B cell (primary cell): ENCODE results near the gene SYCP2. TPM values are rescaled to one million over a fixed set of nuclear protein-coding genes. Genes with fewer than 3 reads are reported as not detected.

Experiments used
- ATAC-seq: fragments of 200-7000 bp; cut with Tn5 transposase; one replicate; pipeline ENCODE4 v1.10.0; 2021; ENCODE audit warnings: low read depth, mild to moderate bottlenecking, moderate number of reproducible peaks, moderate library complexity
- CTCF ChIA-PET: fragments of 350-600 bp; sonication (Branson Sonifier 250); formaldehyde crosslinking; loops from one replicate; lab custom pipeline; 2021; ENCODE audit warnings: antibody characterized with exemption, inconsistent platforms; lab: Charles Lee
- POLR2A ChIA-PET: fragments of 350-600 bp; sonication (Branson Sonifier 250); formaldehyde crosslinking; loops from one replicate; lab custom pipeline; 2021; ENCODE audit warnings: antibody characterized with exemption; lab: Charles Lee
- DNase-seq: peaks from one replicate; pipeline ENCODE4 v3.0.0; 2013
- H2AFZ ChIP-seq: 2 replicates; pipeline ENCODE4 v1.6.1; 2012; ENCODE audit warnings: mild to moderate bottlenecking, low read depth, low read length; ENCODE audit not compliant: insufficient read depth, poor library complexity, severe bottlenecking
- H3K27ac ChIP-seq, 2 donors: 1 replicate in 1 of 2; 2 replicates in 1 of 2; pipeline ENCODE4 v1.5.1; 2012 to 2013; ENCODE audit warnings: low read length in 2 of 2, mild to moderate bottlenecking in 2 of 2, moderate library complexity in 1 of 2
- H3K27me3 ChIP-seq, 4 experiments: fragments of 200-600 bp in 1 of 4; sonication (generic) in 1 of 4; replicated peaks in 1 of 4; 1 replicate in 2 of 4; 2 replicates in 2 of 4; pipeline versions ENCODE4 v1.6.1 to v1.7.0; 2013 to 2016; ENCODE audit warnings: low read length in 3 of 4, mild to moderate bottlenecking in 2 of 4, mixed read lengths in 1 of 4, moderate library complexity in 1 of 4; ENCODE audit not compliant: insufficient read depth in 4 of 4, control insufficient read depth in 3 of 4; ENCODE audit errors: control extremely low read depth in 1 of 4
- H3K36me3 ChIP-seq, 2 experiments: replicated peaks in 1 of 2; 1 replicate in 1 of 2; 2 replicates in 1 of 2; pipeline versions ENCODE4 v1.6.1 to v1.7.1; 2013; ENCODE audit warnings: low read length in 1 of 2; ENCODE audit not compliant: insufficient read depth in 2 of 2, control insufficient read depth in 1 of 2; ENCODE audit errors: control extremely low read depth in 1 of 2, extremely low read depth in 1 of 2
- H3K4me1 ChIP-seq, 2 donors: fragments of 200-600 bp in 1 of 2; sonication (generic) in 1 of 2; 1 replicate in 1 of 2; 2 replicates in 1 of 2; pipeline versions ENCODE4 v1.5.1 to v1.6.1; 2013 to 2017; ENCODE audit warnings: low read length in 2 of 2; ENCODE audit not compliant: control insufficient read depth in 2 of 2, insufficient read depth in 2 of 2
- H3K4me2 ChIP-seq: replicated peaks from 2 replicates; pipeline ENCODE3; 2012; ENCODE audit warnings: mild to moderate bottlenecking, low read depth, low read length; ENCODE audit not compliant: poor library complexity, severe bottlenecking
- H3K4me3 ChIP-seq, 5 experiments: fragments of 200-600 bp in 1 of 5; sonication (generic) in 1 of 5; 1 replicate in 3 of 5; 2 replicates in 2 of 5; pipeline versions ENCODE4 v1.5.1 to v1.7.0; 2011 to 2016; ENCODE audit warnings: low read length in 4 of 5, mild to moderate bottlenecking in 4 of 5, low read depth in 2 of 5, control low read depth in 1 of 5, moderate library complexity in 1 of 5; ENCODE audit not compliant: insufficient read depth in 1 of 5; ENCODE audit errors: control extremely low read depth in 1 of 5, extremely low read depth in 1 of 5
- H3K79me2 ChIP-seq: fragments of 200-600 bp; sonication (generic); one replicate; pipeline ENCODE4 v1.6.0; 2016; ENCODE audit warnings: low read length; ENCODE audit not compliant: control insufficient read depth, insufficient read depth
- H3K9ac ChIP-seq: fragments of 200-600 bp; sonication (generic); 2 replicates; pipeline ENCODE4 v1.6.1; 2017; ENCODE audit warnings: mild to moderate bottlenecking, low read length, moderate library complexity
- H3K9me3 ChIP-seq, 3 donors: one replicate each; pipeline versions ENCODE4 v1.6.1 to v1.7.1; 2013; ENCODE audit warnings: low read length in 2 of 3; ENCODE audit not compliant: control insufficient read depth in 2 of 3, insufficient read depth in 1 of 3; ENCODE audit errors: control extremely low read depth in 1 of 3
- H4K20me1 ChIP-seq: 2 replicates; pipeline ENCODE4 v1.6.0; 2012; ENCODE audit warnings: mild to moderate bottlenecking, low read length; ENCODE audit not compliant: insufficient read depth, control insufficient read depth, poor library complexity, severe bottlenecking
- H3K27ac Mint-ChIP-seq: one replicate; pipeline ENCODE4 v1.8.0; 2021; ENCODE audit warnings: mixed read lengths
- H3K27me3 Mint-ChIP-seq: one replicate; pipeline ENCODE4 v1.8.0; 2021; ENCODE audit warnings: mixed read lengths
- H3K4me1 Mint-ChIP-seq: one replicate; pipeline ENCODE4 v1.8.0; 2021; ENCODE audit warnings: mixed read lengths
- H3K4me3 Mint-ChIP-seq: one replicate; pipeline ENCODE4 v1.8.0; 2021; ENCODE audit warnings: mixed read lengths
- H3K9me3 Mint-ChIP-seq: one replicate; pipeline ENCODE4 v1.8.0; 2022; ENCODE audit warnings: mixed read lengths; ENCODE audit not compliant: insufficient read depth
- EZH2 ChIP-seq: IDR thresholded peaks from 2 replicates; pipeline ENCODE4 v1.6.1; 2012; ENCODE audit warnings: borderline replicate concordance, low read depth, mild to moderate bottlenecking, moderate library complexity, low read length; ENCODE audit not compliant: insufficient read depth, poor library complexity, severe bottlenecking
- WGBS: methylation state at CpG from one replicate; pipeline ENCODE4 v1.1.5; 2013; ENCODE audit warnings: missing lambda C conversion rate; ENCODE audit not compliant: insufficient coverage; 5-methylcytosine and 5-hydroxymethylcytosine counted together
- intact Hi-C: fragments of 100-400 bp; cut with micrococcal nuclease; formaldehyde crosslinking; loops from one replicate; pipeline ENCODE4 v1.10.0; 2022
- polyA plus RNA-seq: library from polyadenylated mRNA; depleted of rRNA; stranded (reverse); fragments of >200 nt; gene quantifications from 2 replicates; pipeline ENCODE4 v1.2.3, GENCODE V29; 2012
- total RNA-seq, 2 donors: library from RNA; stranded (reverse); fragments of 120-200 nt in 1 of 2; gene quantifications; 1 replicate in 1 of 2; 2 replicates in 1 of 2; pipeline versions ENCODE4 v1.2.3 to v1.2.4, GENCODE V29; 2013 to 2022
- TF ChIP-seq, protein P1 (sequence below): fragments of 200-600 bp; IDR thresholded peaks from one replicate; pipeline ENCODE4 v1.8.0; 2022; ENCODE audit warnings: antibody characterized with exemption, mild to moderate bottlenecking

SYCP2 gene
- total and polyA plus RNA-seq, 2 donors (not counting 1 experiment from before 2014, with no cell fraction given), result 0.98 to 4.5 TPM

DNA sequence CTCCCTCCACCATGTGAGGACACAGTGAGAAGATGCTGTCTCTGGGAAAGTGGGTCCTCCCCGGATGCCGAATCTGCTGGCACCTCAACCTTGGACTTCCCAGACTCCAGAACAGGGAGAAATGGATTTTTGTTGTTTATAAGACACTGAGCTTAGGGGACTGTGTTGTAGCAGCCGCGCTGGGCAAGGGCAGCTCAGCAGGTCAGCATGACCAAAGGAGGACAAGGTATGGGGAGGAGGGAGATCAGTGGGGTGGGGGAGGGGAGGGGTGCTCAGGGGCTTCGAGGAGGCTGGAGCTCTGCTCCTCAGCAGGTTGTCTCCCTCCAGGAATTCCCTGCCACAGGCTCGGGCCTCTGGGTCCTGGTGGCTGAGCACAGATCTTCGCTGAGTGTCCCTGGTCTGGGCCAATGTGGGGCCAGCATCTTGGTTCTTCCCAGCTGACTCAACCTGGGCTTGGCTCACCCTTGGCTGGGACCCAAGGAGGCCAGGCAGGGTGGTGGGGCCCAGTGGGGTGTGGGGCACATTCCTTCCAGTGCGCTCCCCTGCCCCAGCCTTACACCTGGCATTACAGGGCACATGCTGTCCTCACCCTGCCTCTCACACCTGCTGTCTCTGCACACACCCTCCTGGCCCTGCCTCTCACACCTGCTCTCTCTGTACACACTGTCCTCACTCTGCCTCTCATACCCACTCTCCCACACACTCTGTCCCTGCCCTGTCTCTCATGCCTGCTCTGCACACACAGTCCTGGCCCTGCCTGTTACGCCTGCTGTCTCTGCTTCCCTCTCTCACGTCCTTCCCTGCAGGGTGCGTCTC, 107.3 kb downstream of the SYCP2 start:
- Histone ChIP-seq H3K9me3 (peaks cover 0 to 7% (median 0%) of the 10 kb centered on the region in 3 donors), H3K79me2 (no peaks in the 10 kb centered on the region), H3K4me2 (no peak overlapping the region), H3K27ac (no peak overlapping the region), H3K36me3 (no peaks in the 10 kb centered on the region), H3K9ac (no peak overlapping the region), H4K20me1 (no peaks in the 10 kb centered on the region), H3K27me3 (no peaks in the 10 kb centered on the region), H3K4me3 (no peak overlapping the region), H2AFZ (no peak overlapping the region), H3K4me1 (no peaks in the 10 kb centered on the region)
- H3K9me3 Mint-ChIP-seq, result no peaks in the 10 kb centered on the region
- H3K27ac Mint-ChIP-seq, result no peak overlapping the region
- 68% methylated on average over 10 of the region's 11 CpGs for WGBS
- no peak for ATAC-seq
- H3K27me3 Mint-ChIP-seq, result peaks cover 11% of the 10 kb centered on the region
- no peak for TF ChIP-seq EZH2
- TF ChIP-seq, protein P1, sequence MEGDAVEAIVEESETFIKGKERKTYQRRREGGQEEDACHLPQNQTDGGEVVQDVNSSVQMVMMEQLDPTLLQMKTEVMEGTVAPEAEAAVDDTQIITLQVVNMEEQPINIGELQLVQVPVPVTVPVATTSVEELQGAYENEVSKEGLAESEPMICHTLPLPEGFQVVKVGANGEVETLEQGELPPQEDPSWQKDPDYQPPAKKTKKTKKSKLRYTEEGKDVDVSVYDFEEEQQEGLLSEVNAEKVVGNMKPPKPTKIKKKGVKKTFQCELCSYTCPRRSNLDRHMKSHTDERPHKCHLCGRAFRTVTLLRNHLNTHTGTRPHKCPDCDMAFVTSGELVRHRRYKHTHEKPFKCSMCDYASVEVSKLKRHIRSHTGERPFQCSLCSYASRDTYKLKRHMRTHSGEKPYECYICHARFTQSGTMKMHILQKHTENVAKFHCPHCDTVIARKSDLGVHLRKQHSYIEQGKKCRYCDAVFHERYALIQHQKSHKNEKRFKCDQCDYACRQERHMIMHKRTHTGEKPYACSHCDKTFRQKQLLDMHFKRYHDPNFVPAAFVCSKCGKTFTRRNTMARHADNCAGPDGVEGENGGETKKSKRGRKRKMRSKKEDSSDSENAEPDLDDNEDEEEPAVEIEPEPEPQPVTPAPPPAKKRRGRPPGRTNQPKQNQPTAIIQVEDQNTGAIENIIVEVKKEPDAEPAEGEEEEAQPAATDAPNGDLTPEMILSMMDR, result no peak
- no peak overlapping the region for H3K4me3 Mint-ChIP-seq
- POLR2A ChIA-PET, result no interaction called here
- intact Hi-C loops, result no loop called here
- no peaks in the 10 kb centered on the region for H3K4me1 Mint-ChIP-seq
- CTCF ChIA-PET, result no interaction called here
- no peak for DNase-seq

DNA sequence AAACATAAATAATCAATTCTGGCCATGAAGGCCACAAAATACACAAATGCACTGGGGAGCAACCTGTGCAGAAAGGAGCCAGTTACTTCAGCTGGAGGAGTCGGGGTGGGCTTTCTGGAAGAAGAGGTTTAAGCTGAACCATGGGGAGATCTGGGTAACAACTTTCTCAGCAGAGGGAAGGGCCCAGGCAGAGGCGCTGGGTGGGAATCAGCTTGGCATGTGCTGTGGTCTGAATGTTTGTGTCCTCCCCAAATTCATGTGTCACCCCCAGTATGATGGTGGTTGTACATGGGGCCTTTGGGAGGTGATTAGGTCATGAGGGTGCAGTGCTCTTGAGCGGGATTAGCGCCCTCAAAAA, 107.9 kb downstream of the SYCP2 start:
- intact Hi-C loops, result no loop called here
- Histone ChIP-seq H3K4me3 (no peak overlapping the region), H3K27ac (no peak overlapping the region), H3K4me1 (no peaks in the 10 kb centered on the region), H3K4me2 (no peak overlapping the region), H4K20me1 (no peaks in the 10 kb centered on the region), H3K27me3 (no peaks in the 10 kb centered on the region), H3K36me3 (no peaks in the 10 kb centered on the region), H3K79me2 (no peaks in the 10 kb centered on the region), H2AFZ (no peak overlapping the region), H3K9ac (no peak overlapping the region), H3K9me3 (peaks cover 0 to 7% (median 0%) of the 10 kb centered on the region in 3 donors)
- POLR2A ChIA-PET, result no interaction called here
- 93% methylated on average over 4 of the region's 4 CpGs for WGBS
- ATAC-seq (no peak), DNase-seq (no peak)
- Mint-ChIP-seq H3K4me3 (no peak overlapping the region), H3K4me1 (no peaks in the 10 kb centered on the region), H3K27me3 (peaks cover 11% of the 10 kb centered on the region), H3K9me3 (no peaks in the 10 kb centered on the region), H3K27ac (no peak overlapping the region)
- TF ChIP-seq EZH2, result no peak
- TF ChIP-seq, protein P1, result no peak
- CTCF ChIA-PET, result no interaction called here
